ENCODE data around the gene MARF1.
"Not testable (repeated sequence)": the region's sequence is repeated elsewhere in the genome, so short reads cannot be mapped to it uniquely, and the experiment has no call there.

Gene MARF1

DNA sequence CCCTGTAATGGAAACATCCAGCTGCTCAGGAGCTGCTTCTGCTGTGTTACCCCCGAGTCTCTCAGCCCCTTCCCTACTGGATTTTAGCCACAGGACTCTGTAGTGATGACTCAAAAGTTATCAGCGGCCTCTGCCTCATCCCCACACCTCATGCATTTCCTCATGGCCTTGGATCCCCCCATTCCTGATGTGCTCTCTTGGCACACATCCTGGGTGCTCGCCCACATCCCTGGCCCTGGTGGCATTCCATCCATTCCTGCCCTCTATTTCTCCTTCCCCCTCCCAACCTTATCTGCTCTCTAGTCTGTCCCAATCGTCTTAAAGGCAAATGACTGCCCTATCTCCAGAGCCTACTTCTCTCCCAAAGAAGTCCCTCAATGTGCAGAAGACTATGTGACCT is 24.6 kb downstream of the MARF1 start:
- DNase-seq = no peak

DNA sequence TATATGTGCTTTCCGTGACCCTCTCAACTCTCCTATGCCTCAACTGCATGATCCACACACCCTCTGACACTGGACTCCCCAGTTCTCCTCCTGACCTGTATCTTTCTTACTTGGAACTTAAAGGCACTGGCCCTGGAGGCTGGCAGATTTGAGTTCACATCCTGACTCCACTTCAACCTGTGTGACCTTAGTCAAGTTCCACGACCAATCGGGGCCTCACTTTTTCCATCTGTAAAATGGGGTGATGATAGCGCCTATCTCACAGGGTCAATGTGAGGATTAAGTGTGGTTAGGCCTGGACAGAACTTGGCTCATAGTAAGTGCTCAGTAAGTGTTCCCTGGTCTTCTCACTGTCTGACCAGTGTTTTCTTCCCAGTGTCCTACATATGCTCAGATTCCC is 25.1 kb downstream of the MARF1 start:
- DNase-seq = no peak

DNA sequence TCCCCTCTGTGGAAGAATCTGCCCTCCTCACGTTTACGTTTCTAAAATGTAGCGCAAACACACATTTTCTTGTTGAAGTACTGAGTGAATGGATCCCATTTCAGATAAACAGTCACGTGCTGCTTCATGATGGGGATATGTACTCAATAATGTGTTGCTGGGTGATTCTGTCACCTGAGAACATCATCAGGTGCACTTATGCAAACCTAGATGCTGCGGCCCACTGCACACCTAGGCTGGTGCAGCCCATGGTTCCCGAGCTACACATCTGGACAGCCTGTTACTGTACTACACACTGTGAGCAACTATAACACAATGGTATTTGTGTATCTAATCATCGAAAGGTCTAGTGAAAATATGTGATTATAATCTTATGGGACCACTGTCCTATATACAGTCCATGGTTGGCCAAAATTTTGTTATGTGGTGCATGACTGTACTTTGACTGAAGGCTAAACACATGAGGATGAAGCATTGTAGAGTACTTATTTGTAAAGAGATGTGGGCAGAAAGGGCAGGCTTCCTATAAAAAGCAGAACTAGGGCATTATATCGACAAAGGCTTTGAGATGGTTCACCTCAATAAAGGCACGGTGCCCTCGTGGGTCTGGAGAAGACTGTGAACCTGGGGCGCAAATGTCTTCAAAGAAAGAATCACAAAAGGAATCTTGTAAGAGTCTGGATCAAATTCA is 26.3 kb downstream of the MARF1 start:
- no peak for DNase-seq

DNA sequence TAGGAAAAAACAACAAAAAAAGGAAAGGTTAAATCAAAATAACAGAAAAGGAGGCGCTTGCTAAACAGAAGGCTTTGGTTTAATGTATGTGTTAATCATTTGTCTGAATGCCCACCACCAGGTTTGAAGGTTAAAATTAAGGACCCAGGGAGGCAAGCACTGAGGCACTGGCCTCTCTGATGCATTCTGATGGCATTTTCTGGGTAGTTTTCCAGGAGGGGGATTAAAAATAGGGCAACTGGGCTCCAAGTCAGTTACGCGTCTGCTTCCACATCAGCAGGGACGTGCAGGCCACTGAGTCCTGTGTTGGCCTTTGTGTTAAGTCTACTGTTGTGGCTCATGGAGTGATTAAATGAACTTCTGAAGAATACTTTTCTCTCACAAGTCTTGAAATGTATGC is 26.9 kb downstream of the MARF1 start:
- no peak for DNase-seq

DNA sequence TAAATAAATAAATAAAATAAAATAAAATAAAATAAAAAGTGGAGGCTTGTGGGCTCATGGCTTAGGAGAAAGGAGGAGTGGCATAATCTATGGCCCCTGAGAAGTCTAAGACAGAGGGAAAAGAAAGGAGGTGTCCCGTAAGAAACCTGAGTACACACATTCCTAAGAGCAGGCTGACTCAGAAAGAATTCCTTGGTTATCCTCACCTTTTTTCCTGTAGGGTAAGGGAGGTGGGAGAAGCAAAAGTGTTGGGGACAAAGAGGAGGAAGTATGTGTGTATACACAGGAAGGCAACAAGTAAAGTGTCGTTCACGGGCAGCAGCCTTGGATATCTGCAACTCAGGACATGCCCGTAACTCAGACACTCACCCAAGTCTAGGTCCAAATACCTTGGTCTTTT is 29.3 kb downstream of the MARF1 start:
- no peak for DNase-seq

DNA sequence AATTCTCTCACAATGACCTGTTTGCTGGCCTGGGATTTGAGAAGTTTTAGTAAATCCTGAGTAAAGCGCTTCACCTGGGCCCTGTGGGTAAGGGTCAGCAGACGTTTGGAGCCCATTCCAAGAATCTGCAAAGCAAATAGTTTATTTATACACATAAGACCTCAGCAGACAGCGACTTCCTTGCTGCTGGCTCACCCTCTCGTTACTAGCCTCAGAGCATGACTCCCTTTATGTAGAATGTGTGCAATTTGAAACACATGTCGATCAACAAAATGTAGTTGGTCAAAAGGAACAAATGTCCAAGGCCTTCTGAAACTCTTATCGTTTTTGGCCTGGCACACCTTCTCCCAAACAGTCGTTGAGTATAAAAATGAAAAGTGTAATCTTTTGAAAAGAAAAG is 31.3 kb downstream of the MARF1 start:
- DNase-seq = no peak

DNA sequence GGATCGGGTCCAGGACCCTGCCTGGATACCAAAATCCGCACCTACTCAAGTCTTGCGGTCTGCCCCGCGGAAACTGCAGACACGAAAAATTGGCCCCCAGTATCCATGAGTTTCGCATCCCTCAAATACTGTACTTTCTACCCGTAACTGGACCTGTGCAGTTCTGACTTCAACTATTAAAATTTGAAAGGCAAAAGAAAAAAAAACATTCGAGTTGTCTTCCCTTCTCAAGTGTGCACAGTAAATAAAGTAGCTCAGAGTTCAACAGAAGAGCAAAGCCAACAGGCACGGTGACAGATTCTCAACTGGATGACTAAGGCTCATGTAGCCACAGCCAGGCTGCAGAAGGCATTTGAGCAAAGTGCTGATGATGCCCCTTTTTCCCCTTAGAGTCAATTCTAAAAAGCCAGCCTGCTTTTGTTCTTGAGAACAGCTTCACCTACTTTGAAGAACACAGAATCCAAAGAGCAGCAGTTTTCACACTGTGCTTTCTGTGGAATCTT is 32.5 kb downstream of the MARF1 start:
- no peak for DNase-seq

DNA sequence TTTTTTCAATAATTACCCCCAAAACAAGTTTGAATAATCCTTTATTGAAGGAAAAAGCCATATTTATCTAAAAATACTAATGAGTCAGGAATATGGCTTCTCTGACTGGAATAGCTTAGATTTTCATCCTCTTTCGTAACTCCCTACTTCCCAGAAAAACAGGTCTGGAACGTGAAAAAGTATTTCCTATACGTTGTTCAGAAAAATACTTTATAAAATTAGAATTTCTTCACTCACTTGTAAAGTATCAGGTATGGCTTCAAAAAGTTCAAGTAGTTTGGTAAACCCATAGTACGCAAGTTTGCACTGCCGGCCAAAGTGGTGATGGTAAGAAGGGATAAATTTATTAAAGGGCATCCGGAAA is 33.7 kb downstream of the MARF1 start:
- no peak for DNase-seq

DNA sequence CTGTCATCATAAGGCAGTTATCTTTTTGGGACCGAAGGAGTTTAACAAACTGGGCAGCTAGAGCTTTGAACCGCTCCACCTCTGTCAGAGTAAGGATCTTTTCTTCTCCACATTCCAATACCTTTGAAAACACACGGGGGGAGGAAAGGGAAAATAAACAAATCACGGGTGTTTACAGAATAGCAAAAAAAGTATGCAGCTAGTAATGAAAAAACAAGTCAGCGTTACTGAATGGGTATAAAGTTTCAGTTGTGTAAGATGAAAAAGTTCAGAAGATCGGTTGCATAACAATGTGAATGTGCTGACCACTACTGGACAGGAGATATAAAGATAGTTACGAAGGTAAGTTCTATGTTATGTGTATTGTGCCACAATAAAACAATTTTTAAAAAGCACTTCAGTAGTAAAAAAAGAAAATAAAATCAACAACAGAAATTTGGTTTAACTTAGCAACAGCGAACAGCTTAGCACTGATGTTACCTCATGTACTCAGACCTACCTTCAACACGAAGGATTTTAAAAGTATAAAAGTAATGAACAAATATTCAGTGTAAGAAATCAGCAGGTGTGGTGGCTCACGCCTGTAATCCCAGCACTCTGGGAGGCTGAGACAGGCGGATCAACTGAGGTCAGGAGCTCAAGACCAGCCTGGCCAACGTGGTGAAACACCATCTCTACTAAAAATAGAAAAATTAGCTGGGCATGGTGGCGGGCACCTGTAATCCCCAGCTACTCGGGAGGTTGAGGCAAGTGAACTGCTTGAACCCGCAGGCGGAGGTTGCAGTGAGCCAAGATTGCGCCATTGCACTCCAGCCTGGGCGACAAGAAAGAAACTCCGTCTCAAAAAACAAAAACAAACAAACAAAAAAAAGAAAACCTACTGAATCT is 34.3 kb downstream of the MARF1 start:
- no peak for DNase-seq

DNA sequence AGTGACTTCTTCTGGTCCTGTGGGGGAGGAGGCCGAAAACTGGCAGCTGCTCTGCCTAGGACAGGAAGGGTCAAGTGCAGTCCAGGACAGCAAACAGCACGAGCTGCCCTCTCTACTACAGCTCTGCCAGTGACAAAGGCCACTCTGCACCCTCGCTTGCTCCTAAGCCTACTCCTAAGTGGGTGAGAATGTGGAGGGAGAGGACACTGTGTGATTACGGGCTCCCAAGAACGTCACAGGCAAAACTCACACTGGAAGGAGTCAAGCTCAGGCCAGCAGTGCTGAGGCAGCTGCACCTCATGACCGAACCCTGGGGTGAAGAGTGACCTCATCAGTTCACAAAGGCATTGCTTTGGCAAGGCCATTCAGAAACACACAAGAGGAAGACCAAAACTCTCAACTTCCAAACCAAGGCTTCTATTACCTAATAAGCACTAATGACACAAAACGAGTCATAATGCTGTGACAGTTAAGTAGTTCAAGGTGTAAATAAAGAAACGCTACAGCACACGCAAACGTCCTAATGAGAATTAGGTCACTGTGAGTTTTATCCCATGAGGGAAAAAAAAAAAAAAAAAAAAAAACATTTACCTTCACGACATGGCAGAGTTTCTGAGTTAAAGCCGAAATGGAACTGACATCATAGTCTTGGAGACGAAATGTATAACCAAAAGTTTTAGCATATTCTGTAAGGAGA is 35.1 kb downstream of the MARF1 start:
- no peak for DNase-seq

DNA sequence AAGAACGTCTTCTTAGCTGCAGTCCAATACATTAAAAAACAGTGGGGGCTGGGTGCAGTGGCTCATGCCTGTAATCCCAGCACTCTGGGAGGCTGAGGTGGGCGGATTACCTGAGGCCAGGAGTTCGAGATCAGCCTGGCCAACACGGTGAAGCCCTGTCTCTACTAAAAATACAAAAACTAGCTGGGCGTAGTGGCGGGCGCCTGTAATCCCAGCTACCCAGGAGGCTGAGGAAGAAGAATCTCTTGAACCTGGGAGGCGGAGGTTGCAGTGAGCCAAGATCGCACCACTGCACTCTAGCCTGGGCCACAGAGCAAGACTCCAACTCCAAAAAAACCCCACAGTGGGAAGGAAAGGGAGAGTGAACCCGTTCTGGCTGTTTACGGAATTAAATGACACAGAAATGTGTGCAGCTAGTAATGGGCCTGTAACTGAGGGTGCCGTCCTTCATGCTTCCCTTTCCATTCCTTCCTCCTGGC is 35.7 kb downstream of the MARF1 start:
- DNase-seq = not testable (repeated sequence)

DNA sequence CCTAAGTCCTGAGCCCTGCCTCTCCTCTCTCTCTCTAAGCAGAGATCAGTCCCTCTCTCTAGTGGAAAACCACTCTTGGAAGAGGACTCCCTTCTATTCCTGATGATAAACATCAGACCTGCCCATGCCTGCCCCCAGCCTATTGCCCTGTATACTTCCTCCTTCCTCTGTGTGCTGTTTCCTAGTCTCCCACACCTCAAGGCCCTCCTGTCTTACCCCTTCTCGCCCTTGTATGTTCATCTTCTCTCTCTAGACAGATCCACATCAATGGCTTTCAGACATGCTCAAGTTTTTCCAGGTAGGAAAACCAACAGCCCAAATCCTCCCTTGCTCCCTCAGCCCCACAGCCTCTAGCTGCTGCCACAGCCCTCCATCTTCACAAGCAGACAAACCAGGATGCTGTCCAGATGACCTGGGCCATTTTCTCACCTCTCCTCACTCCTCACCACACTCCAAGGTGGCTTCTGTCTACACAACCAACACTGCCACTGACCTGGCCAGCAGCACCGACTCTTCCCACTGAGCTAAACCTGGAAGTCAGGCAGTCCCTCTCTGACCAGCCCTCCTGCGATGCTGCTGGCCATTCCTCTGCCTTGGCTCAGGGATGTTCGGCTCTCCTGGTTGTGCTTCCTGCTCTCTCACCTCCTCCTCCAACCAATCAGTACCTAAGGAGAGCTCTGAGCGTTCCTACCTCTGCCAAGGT is 36.3 kb downstream of the MARF1 start:
- no peak for DNase-seq

DNA sequence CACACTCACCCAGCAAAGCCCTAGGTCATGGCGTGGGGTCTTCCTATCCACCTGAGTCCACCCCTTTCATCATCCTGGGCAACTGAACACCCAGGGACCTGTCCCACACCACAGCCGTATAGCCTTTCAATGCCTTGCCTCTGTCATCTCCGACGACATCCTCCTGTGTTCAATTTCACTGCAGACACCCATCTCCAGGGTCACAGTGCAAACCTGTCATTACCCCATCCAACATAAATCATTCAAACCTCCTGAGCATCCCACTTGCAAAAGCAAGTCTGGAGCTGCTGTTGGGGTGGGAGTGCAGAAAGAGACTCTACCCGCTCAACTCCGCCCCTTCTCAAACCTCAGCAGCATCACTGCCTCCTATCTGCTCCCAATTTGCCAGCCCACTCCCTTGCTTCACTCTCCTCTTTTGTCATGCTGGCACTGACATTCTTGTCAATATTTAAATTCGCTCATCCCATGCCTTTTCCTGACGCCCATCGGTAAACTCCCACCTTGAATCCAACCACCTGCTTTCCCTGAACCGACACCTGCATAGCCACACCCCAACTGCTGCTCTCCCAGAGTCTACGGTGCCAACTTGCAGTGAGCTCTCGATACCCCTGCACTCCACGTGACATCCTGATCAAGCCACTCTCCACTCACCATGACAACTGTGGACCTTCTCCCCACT is 37.0 kb downstream of the MARF1 start:
- DNase-seq = no peak

DNA sequence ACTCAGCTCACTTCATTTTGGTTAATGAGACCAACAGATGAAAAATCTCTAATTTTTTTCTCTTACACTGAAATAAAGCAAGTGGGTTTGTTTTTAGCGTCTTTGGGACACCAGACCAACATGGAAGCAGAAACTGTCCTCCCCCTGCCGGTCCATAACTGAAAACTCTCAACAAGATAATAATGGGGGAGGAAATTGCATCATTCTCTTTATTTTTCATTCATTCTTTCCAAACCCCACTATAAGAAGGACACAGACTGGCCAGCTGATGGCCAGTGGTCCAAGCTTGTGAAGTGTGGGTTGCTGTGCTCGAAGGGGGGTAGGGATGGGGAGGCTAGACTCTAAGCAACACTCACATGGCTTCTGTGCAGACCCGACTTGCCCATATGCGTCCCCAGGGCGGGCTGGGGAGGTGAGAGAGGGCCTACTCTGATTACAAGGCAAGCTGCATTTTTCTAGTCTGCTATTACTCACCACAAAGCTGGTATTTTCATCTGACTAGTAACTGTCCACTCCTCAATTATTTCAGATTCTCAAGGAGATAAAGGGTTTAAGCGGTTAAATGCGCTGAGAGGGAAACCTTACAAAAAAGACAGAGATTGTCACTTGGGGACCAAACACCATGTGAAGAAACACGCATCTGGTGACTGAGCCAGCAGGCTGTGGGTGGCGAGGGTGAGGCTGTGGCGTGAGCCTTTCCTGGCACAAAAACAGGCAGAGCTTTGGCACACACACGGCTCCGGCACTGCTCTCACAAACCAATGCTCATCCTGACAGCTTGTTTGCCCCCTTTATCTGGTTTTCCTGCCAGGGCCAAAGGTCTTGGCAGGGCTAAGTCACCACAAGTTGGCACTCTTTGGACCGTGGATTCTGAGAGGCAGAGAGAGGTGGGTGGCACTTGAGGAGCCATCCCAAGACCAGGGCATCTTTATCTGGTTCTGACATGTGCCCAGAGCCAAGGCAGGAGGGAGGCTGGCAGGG is 38.2 kb downstream of the MARF1 start:
- DNase-seq = no peak

DNA sequence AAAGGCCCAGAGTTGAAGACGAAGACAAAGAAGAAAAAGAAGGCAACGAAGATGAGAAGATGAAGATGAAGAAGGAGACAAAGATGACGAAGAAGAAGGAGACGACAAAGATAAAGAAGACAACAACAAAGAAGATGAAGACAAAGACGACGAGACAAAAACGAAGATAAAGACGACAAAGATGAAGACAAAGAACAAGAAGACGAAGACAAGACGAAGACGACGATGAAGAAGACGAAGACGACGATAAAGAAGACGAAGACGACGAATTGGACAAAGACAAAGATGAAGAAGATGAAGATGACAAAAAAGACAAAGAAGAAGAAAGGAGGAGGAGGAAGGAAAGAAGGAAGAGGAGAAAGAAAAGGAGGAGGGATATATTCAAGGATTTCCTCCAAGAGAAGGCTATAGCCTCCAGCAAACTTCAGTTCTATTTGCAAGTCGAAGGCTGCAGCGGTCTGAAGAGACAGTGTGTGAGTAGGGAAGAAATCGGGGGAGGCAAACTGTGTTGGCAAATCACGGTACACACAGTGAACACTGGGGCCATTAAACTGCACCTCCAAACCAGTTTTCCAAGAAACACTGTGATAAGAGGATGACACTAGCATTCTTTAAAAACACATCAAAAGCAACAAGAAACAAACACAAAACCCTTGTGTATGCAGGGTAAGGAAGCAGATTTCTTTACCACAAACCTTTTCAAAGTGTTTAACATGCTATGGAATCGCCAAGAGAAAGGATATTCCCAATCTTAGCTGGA is 40.5 kb downstream of the MARF1 start:
- no peak for DNase-seq

DNA sequence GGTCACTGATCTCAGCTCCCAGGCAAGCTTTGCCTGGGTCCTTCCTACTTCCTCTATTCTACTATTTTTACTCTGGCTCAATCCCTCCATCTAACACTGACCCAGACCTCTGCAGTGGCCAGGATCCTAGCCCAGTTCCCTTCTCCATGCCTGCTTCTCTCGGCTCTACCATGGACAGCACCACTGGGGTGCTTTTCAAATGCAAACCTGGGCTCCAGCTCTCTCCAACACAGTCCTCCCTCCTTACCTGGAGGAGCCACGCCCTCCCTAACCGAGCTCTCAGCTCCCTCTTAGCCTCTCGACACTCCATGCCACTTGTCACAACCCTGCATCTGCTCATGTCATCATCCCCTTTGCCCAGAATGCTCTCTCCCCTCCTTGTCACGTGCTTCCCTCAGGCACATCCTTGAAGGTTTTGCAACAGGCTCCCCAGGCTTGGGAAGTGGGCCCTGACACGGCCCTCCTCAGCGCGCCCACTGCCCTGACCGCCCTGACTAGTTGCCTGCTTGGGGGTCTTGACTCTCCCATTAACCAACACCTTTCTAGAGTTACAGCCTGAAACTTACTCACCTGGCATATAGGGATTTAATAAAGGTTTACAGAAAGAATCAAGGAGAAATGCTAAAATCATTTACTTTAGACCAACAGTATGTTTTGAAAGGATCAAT is 41.6 kb downstream of the MARF1 start:
- DNase-seq = no peak

DNA sequence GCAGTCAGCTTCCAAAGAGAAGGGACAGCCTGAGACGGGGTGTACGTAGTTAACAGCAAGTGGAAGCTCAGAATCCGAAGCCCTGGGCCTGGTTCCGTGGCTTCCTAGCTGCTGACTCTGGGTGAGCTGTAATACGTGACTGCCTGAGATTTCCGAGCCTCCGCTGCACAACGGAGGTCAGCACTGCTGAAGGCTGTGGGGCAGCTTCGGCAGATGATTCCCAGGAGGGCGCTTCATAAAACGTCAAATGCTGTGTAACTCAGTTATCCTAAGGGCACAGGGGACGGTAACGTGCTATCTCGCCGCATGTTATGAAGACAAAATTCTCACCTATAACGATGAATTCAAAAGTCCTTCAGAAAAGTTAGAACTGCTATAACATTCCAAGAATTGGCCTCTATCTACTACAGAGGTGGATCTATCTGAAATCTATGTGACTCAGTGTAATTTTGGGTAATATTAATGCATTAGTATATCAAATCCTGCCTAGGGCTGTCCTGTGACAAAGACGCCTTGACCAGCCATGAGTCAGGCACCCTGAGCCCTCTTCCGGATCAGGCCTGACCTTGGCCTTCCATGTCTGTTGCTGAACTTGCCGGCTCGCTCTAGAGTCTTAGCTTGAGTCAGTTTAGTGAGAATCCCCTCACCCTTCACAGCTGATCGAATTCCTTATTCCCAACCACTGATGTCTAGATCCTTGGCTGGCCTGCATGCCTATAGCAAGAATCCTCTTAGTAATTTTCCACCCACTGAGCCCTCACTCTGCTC is 43.5 kb downstream of the MARF1 start:
- DNase-seq = no peak

DNA sequence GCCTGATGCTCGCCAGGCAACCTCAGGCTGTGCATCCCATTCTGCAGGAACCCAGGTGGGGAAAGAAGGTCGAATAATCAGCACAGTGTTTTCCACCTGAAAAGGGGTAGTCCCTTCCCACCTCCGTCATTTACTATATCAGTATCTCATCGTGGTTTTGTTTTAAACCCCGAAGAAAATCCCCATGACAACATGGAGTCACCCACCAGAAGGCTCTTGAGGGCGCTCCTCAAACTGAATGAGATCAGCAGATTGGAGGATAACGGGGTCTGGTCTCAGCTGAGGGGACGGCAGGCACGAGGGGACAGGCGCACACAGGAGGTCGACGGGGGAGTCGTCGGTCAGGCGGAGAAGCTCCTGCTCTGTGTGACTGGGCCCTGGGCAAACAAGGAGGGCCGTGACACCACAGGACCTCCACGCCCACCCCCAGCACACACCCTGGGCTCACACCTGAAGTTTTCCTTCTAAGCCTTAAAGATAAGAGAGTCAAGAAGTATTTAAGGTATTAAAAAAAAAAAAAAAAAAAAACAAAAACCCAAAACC is 44.2 kb downstream of the MARF1 start:
- DNase-seq = no peak

Data from DMS79 treated with DMSO at 0.1 percent for 48 hours (cell line).